ENCODE data around the gene IFFO2.

The IFFO2 gene

DNA sequence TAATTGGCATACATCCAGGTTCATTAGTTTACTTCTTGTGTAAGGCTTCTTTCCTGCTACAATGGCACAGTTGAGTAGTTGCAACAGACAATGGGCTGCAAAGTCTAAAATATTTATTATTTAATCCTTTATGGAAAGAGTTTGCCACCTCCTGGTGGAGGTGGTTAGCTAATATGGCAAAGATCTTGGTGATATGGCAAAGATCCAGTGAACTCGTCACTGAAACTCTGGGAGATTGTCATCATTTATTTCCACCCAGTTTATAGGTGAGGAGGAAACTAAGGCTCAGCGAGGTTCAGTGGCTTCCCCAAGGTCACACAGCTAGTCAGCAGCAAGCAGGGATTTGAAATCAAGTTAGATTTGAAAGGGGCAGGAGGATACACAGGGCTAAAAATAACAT, 16.1 kb upstream of the IFFO2 start:
- DNase-seq (ENCODE audit: low read depth) = peak; percentile 55

DNA sequence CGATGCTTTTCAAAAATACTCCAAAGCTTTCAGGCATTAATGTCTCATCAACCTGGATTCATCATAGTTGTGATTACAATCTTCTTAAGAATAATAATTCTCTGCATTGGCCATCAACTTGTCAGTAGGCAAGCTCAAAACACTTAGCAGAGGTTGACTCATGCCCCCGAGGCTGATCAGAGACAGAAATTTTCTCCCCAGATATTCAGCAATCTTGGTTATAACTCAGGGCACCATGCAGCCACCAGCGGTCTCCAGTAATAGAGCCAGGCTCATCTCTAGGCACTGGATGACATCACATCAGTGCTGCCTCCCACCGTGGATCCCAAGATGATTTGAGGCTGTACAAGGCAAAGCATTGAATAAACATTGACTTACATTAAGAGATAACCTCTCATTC, 14.3 kb upstream of the IFFO2 start:
- DNase-seq (ENCODE audit: low read depth) = no peak

DNA sequence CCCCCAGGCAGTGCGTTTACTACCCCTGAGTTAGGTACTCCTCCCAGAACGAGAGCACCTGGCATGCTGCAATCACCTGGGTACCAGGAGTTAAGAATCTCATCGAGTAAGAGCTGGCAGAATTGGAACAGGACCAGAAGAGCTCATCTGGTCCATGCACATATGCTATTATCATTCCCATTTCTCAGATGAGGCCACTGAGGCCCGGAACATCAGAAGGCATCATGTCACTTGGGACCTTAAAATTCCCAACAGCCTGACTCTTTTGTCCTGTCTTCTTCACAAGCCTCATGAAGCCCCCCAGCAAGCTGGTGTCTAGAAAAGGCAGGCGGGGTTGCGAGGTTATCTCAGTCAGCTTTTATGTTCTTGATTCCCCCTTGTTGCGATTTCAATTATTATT, 13.9 kb upstream of the IFFO2 start:
- DNase-seq (ENCODE audit: low read depth) = no peak

DNA sequence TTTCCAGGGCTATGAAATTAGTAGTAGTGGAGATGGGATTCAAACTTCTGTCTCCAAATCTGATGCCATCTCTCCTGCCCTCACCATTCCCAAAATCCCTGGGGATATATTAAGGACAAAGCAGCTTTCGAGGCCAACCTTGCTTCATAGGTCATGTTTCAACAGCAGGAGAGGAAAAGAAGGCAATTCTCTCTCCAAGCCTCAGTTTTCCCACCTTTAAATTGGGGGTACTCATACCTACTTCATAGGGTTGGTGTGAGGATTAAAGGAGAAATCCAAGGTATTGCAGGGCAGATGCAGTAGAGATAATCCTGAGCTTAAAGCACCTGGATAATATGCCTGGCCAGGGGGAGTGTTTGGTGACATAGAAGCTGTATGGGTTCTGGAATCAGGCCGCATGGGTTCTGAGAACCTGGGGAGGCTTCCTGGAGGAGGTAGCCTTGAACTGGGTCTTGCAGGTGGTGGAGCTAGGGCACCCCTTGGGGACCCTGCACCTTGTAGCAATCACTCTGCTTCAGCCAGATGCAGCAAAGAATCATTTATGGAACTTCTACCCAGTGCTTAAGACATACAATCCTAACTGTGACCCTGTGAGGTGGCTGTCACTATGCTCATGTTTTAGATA, 10.7 kb upstream of the IFFO2 start:
- DNase-seq (ENCODE audit: low read depth) = no peak

DNA sequence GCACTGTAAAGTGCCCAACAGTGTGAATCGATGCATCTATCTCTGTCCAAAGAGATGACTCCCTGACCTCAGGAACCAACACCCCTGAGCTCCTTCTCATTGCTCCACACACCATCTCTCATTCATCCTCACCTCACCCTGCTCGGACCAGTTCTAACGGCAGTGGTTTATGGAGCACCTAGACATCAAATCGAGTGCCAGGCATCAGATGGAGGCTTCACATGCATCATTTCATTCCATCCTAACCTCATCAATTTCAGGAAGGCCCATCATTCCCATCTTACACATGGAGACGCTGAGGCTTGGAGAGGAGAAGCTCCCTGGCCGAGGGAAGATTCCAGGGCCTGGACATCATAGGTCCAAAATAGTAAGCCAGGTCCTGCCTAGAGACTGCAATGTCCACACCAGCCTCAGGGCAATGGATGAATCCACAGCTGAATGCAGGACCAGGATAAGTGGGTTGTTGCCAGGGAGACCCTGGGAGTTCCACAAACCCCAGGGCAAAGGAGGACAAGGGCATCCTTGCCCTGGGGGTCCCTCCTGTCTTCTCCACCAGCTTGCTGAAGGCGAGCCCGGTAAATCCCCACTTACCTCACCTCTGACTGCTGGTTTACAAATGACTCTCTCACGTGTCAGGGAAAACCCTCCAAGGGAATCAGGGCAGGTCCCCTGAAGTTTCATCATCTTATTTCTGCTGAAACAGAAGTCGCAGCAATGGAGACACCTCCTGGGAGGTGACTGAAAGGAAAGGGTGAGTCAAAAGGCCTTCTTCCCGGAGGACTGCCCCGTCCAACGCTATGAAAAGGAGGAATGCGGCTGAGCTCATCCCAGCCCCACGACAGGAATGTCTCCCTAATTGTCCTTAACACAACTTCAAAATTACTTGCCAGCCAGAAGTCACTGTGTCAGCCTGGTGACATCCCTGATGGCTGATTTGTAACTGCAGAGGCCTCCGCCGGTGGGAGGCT, 9.0 kb upstream of the IFFO2 start:
- DNase-seq (ENCODE audit: low read depth) = peak; percentile 61

DNA sequence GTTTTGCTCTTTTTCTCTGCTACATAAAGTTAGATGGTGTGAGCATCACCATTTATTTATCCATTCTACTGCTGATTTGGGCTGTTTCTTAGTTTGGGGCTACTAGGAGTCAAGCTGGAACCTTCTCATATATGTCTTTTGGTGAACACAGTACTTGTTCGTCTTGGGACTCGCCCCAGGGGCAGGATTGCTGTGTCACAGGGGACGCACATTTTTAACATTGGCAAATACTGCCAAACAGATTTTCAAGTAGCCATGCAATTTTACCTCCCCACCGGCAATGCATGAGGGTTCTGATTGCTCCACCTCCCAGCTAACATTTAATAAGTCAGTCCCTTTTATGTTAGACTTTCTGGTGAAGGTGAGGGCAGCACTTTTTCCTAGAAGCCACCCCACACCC, 7.5 kb upstream of the IFFO2 start:
- DNase-seq (ENCODE audit: low read depth) = no peak

DNA sequence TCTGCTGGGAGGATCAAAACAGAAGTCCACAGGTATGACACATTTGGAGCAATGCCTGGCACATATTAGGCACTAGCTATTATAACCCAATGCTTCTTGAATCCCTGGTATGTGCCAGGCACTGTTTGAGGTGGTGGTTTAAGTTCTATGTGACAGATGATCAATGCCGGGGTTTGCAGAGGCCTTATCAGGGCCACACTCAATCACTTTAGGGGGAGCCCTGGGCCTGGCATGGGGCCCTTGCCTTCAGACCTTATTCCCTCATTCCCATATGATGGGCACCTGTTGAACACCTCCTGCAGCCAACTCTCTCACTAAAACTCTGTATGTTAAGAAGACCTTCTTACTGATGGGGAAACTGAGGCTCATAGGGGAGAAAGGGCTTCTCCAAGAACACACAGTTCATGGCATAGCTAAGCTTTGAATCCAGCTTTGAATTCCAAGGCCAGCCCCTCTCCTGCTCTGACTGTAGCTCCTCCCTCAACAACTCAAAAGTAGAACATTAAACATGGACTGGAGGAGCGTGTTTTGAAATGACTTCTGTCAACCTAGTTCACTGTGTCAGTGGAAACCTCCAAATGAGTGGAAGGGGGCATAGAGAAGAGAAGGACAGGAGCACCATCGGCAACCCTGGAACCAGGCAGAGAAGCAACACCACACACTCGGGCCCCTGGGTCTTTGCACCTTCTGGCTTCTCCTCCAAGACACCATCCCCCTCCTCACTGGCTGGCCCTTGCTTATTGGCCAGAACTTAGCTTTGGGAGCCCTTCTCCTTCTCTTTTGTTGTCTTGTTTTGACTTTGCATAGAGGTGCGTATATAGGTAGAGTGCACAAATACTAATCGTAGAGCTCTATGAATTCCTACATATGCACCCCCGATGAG, 6.6 kb upstream of the IFFO2 start:
- DNase-seq (ENCODE audit: low read depth) = no peak

DNA sequence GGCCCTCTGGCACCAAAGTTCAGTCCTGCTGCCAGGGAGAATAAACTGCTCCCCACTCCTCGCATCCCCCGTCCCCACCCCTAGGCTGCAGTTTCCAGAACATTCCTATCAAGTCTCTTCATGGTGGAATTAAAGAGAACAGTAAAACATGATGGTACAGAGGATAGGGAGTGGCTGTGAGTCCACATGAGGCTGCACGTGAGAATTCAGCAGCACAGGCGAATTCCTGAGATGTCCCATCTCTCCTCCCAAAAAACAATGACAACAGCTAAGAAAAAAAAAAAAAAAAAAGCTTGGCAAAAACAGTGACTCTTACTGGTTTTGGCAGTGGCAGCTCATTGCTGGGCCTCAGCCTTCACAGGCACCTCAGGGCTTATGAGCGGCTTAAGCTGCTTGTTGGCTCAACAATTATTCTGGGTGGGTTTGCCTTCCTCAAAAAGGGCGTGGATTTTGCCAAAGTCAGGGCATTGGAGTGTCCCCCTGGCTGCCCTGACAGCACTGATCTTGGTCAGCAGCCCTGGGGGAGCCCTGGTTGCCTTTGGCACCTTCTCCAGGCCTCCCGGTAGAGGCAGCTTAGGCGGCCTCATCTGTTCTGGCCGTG, 5.7 kb upstream of the IFFO2 start:
- peak; percentile 18 for DNase-seq (ENCODE audit: low read depth)

DNA sequence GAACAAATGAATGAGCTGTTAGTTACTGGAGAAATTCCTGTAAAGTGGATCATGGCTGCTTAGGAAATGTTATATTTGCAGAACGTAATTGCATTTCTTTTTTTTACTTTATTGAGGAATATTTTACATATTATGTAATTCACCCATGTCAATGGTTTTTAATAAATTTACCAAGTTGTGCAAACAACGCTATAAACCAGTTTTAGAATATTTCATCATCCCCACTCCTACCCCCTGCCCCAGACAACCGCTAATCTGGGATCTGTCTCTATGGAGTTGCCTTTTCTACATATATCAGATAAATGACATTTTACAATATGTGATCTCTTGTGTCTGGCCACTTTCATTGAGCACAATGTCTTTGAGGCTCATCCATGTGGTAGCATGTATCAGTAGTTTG, 4.3 kb upstream of the IFFO2 start:
- no peak for DNase-seq (ENCODE audit: low read depth)

DNA sequence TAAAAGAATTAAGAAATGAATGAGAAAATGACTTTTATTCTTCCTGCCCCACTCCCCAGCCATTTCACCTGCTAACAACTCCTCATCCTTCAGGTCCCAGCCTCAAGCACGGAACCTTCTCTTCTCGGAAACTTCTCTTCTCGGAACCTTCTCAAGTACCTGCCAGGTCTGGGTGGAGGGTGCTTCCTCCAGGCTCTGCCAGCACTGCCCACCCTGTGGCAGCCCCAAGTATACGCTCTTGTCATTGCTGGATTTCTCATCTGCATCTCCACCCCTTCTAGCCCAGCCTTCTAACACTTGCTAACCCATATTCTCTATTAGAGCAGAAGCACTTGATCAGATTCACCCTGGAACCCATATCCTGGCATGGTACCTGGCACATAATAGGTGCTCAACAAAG, 3.9 kb upstream of the IFFO2 start:
- no peak for DNase-seq (ENCODE audit: low read depth)

DNA sequence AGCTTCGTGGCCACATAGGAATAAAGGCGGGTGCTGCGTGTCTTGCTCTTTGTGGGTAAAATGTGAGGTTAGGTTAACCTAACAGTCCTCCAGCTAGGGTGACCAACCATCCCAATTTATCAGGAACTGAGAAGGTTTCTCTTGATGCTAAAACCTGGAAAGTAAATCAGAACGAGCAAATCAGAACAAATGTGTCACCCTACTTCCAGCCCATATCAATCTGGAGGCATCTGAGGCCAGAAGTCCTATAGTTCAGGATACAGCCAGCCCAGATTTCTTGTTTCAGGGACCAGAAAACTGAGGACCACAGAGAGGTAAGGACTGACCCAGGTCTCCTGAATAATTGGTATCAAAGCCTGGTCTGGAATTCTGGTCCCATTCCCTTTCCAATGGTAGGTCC, 3.1 kb upstream of the IFFO2 start:
- no peak for DNase-seq (ENCODE audit: low read depth)

DNA sequence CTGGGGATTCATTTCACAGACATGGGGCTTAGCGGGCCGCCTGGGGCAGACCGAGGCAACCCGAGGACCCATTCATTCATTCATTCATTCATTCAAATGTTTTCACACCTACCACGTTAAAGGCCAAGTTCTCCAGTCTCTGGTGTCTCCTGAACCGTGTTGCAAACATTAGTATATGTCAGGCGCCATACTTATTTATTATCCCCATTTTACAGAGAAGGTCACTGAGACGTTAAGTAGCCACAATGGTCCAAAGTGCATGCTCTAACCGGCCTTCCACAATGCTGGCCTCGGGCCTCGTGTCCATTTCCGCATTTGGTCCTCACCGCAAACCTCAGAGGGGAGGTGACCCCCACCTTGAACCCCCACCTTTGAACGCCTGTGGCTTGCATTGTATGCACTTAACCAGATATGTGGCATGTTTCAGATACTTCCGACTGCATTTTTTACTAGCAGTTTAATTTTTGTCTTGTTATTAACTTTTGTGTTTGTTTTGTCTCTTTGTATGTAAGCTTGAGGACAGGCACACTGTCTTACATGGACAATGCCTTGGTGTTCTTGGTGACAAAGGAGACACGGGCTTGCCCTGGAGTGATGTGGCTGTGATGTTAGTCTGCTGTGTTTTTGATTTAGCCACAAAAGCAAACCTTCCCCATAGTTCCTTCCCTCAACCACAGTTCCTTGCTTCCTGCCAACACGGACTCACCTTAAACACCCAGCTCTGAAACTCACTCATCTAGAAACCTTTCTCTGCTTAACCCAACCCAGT, 1.2 kb upstream of the IFFO2 start:
- no peak for DNase-seq (ENCODE audit: low read depth)

DNA sequence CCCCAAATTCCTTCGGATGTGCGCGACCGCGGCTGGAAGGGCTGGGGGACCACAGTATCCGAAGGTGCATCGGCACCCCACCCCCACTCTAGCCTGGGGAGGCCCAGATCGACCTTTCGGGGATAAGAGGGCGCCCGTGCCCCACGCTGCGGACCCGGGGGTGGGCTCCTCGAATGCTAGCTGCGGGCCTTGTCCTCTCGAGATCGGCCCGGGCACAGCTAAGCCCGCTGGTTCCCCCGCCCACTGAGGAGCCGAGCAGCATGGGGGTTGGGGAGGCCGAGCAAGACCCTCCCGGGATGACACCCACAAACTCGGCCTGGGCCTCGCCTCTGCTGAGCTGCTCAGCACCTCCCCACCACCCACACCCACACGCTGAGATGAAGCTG, 653 bp upstream of the IFFO2 start:
- DNase-seq (ENCODE audit: low read depth) = no peak

DNA sequence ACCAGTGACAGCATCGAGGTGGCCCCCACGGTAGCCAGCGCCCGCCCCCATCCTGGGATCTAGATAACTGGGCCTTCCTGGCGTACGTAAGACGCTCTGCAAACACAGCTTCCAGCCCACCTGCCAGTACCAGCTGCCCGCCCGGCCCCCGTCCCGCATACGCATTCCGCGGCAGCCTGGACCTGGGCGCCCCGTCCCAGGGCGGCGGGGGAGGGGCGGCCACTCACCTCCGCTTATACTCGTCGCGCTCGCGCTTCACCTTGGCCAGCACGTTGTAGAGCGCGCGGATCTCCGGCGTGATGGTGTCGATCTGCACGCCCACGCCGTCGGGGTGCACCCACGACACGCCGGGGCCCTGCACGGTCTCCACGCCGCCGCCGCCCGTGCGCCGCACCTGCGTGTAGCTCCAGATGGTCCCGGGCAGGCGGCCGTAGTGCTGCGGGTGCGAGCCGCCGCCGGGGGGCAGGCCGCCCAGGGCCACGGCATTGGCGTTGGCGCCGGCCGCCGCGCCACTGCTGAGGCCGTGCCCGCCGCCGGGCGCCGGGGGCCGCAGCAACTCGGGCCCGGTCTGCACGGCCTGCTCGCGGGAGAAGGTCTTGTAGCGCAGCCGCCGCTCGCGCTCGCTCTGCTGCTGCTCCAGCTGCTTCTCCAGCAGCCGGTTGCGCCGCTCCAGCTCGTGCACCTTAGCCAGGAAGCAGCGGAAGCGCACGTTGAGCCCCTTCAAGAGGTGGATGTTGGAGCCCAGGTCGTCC, 859 bp downstream of the IFFO2 start:
- DNase-seq (ENCODE audit: low read depth) = peak; percentile 24

DNA sequence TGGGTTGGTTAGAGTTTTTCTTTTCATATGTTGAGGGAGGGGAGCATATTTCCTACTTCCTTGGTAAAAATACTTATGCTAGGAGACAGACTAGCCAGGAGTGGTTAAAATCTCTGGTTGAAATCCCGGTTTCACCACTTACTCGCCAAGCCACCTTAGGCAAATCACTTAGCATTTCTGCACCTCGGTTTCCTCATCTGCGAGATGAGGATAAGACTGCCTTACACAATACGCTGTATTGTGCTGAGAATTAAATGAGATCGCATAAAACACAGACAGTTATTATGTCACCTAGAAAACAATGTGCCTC, 1.4 kb downstream of the IFFO2 start:
- no peak for DNase-seq (ENCODE audit: low read depth)

DNA sequence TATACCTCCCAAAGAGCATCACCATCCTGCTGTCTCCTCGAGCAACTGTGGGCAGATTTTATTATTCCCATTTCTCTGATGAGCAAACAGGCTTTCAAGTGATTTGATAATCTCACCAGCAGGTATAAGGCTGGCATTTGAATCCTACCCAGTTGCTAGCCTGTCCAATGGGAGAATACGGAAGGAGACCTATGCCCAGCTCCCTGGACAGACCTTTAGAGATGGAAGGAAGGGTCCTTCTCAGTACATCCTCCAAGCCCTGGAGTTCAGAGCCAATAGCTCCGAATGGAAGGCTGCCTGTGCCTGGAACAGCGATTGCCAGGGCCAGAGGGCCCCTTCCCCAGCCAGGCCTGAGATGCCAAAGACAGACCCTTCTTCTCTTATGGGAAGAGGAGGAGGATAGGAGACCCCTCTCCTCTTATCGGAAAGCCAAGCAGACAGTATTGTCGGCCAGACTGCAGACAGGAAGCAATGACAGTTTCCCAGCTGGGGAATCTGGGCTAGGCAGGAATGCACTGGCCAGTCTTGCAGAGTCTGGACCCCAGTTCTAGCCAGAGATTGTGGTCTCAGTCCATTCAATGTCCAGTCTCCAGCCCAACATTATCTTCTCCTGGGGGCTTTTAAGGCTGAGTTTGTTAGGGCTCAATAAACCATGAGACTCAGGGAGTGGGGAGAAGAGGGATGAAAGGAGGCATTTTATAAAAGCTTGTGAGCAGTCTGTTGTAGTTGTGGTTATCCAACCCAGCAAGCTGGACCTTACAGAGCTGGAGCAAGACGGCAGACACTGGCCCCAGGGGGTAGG, 2.0 kb downstream of the IFFO2 start:
- DNase-seq (ENCODE audit: low read depth) = no peak

DNA sequence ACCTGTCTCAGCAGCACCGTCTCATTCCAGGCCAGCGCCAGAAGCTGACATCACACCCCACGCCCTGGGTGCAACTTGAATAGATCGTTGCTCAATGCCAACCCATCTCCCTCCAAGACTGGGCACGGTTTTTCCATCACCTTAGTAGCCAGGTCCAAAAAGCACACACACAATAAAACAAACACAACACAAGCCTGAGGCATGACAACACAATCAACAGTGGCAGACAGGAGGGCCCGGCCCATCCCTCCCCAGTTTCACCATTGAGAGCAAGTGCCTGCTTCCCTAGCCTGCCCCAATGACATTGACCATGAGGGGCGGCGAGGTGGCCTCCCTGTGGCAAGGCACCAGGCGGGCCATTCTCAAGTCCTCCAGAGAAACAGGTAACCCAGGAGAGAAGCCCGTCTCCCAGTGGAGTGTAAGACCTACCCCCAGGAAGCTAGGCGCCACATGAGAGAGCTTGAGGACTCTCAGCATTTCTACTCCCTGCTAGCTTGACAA, 2.7 kb downstream of the IFFO2 start:
- no peak for DNase-seq (ENCODE audit: low read depth)

DNA sequence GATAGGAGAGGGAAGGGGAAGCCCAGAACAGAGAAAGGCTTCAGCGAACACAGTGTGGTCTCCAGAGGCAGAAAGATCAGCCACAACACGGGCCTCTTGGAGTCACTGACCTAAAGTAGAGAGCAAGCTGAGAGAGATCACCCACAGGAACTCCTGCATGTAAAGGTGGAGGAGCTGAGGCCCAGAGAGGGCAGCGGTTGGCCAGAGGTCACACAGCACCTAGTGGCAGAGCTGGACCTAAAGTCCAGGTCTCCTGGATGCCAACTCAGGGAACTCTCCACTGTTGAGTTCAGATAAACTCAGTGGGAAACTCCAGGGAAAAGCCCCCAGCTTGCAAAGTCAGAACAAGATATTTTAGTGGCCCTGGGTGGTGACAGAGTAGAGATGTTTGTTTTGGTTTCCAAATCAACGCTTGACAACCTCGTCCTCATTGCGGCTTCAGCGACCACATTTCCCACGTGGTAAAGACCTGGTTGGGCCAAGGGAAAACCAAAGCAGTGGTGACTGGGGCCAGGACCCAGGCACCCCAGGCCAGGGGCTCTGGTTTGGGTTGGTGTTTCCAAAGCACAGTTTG, 4.6 kb downstream of the IFFO2 start:
- DNase-seq (ENCODE audit: low read depth) = no peak

DNA sequence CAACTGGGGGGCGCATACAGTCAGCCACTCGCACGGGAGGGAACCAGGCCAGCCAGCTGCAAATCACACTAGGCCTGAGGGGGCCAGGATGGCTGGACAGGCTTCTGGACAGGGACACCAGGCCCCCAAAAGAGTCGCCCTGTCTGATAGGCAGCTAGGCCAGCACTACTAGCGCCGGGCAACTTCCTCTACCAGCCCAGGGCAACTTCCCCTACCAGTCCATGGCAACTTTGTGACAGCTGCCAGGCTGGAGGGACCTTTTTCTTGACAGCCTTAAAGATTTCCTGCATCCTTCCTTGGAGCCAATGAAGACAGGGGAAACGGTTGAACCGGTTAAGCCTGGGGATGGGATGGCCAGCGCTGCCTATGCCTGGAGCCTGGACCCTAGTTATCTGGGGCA, 5.1 kb downstream of the IFFO2 start:
- DNase-seq (ENCODE audit: low read depth) = no peak

All from fibroblast of gingiva (primary cell).